ENCODE data around the gene FOXP3. TPM values are rescaled to one million over a fixed set of nuclear protein-coding genes. Genes with fewer than 3 reads are reported as not detected.

FOXP3 gene
- polyA plus RNA-seq, 3 donors: 0.10 TPM; not detected in 2

- Histone ChIP-seq H3K27ac (ENCODE audit: low read depth in 1 of 2, low read length in 2 of 2) (peak within 1 kb of the TSS; percentile 92 to 97), H3K9ac (ENCODE audit: insufficient read depth, low read length, poor library complexity, severe bottlenecking) (peak within 1 kb of the TSS; percentile 84), H3K9me3 (replicated peaks in 1 of 2; ENCODE audit: control insufficient read depth in 1 of 2, insufficient read depth in 1 of 2, low read length in 2 of 2) (no peaks in the 10 kb centered on the region), H3K4me1 (ENCODE audit: control insufficient read depth in 1 of 2, insufficient read depth in 2 of 2, low read length in 2 of 2) (peaks cover 29 to 35% of the 10 kb centered on the region in 2 donors), H2AFZ (ENCODE audit: insufficient read depth, low read depth, low read length, poor library complexity, severe bottlenecking) (peak within 1 kb of the TSS; percentile 83), H3K4me2 (replicated peaks; ENCODE audit: extremely low read depth, low read length, poor library complexity, severe bottlenecking) (peak within 1 kb of the TSS; percentile 70), H3K4me3 (replicated peaks in 1 of 3; ENCODE audit: low read depth in 2 of 3, low read length in 3 of 3) (peak within 1 kb of the TSS; percentile 54 to 79 (median 70)), H3K36me3 (replicated peaks in 1 of 2; ENCODE audit: control insufficient read depth in 1 of 2, insufficient read depth in 2 of 2, low read length in 2 of 2) (no peaks in the 10 kb centered on the region), H3K79me2 (ENCODE audit: insufficient read depth, low read length) (peaks cover 36% of the 10 kb centered on the region), H4K20me1 (ENCODE audit: insufficient read depth, low read length) (no peaks in the 10 kb centered on the region), H3K27me3 (ENCODE audit: control insufficient read depth in 2 of 2, insufficient read depth in 2 of 2, low read length in 2 of 2) (no peaks in the 10 kb centered on the region)
- DNase-seq: peak in 1 of 3 donors; percentile 10
- intact Hi-C loops (cut with micrococcal nuclease): no loop called here
- under 1% methylated on average over 41 of the region's 70 CpGs for WGBS (ENCODE audit: insufficient coverage)
- H3K36me3 Mint-ChIP-seq: peaks cover 0 to 2% of the 10 kb centered on the region in 2 donors
- peak within 1 kb of the TSS; percentile 85 to 99 for H3K4me3 Mint-ChIP-seq
- H3K27ac Mint-ChIP-seq: peak within 1 kb of the TSS; percentile 99 to 100 (median 100)
- no peak for TF ChIP-seq CTCF (IDR thresholded peaks at IDR 0.05)
- peaks cover 0 to 8% (median 3%) of the 10 kb centered on the region in 3 donors for H3K27me3 Mint-ChIP-seq (ENCODE audit: low read depth in 3 of 3)
- H3K9me3 Mint-ChIP-seq: peaks cover 0 to 11% (median 2%) of the 10 kb centered on the region in 7 donors
- peaks cover 34% of the 10 kb centered on the region for H3K4me1 Mint-ChIP-seq
Measured at GRCh38 chrX:49269767-49270248, 5.3 kb upstream of the FOXP3 start, which contains the start of gene PPP1R3F. PPP1R3F (plus strand) TSS chrX:49269793; CDS start chrX:49269870, 77 bp downstream.

GRCh38 chrX:49269010-49269766 is 4.7 kb upstream of the FOXP3 start:
- peak overlapping the region; percentile 92 to 97 for H3K27ac ChIP-seq (ENCODE audit: low read depth in 1 of 2, low read length in 2 of 2)
- peak overlapping the region; percentile 85 to 99 for H3K4me3 Mint-ChIP-seq

More at GRCh38 chrX:49269010-49269766, 4.7 kb upstream of the FOXP3 start:
- Histone ChIP-seq H4K20me1 (ENCODE audit: insufficient read depth, low read length) (no peaks in the 10 kb centered on the region), H3K4me1 (ENCODE audit: control insufficient read depth in 1 of 2, insufficient read depth in 2 of 2, low read length in 2 of 2) (peaks cover 29 to 35% of the 10 kb centered on the region in 2 donors), H3K79me2 (ENCODE audit: insufficient read depth, low read length) (peaks cover 36% of the 10 kb centered on the region), H3K36me3 (replicated peaks in 1 of 2; ENCODE audit: control insufficient read depth in 1 of 2, insufficient read depth in 2 of 2, low read length in 2 of 2) (no peaks in the 10 kb centered on the region), H3K27me3 (ENCODE audit: control insufficient read depth in 2 of 2, insufficient read depth in 2 of 2, low read length in 2 of 2) (no peaks in the 10 kb centered on the region), H3K4me2 (replicated peaks; ENCODE audit: extremely low read depth, low read length, poor library complexity, severe bottlenecking) (peak overlapping the region; percentile 70), H3K9ac (ENCODE audit: insufficient read depth, low read length, poor library complexity, severe bottlenecking) (peak overlapping the region; percentile 84), H2AFZ (ENCODE audit: insufficient read depth, low read depth, low read length, poor library complexity, severe bottlenecking) (peak overlapping the region; percentile 83), H3K9me3 (replicated peaks in 1 of 2; ENCODE audit: control insufficient read depth in 1 of 2, insufficient read depth in 1 of 2, low read length in 2 of 2) (no peaks in the 10 kb centered on the region), H3K4me3 (replicated peaks in 1 of 3; ENCODE audit: low read depth in 2 of 3, low read length in 3 of 3) (peak overlapping the region; percentile 47 to 79 (median 70))
- Mint-ChIP-seq H3K9me3 (peaks cover 0 to 11% (median 2%) of the 10 kb centered on the region in 7 donors), H3K36me3 (no peaks in the 10 kb centered on the region), H3K4me1 (peaks cover 29% of the 10 kb centered on the region), H3K27me3 (ENCODE audit: low read depth in 3 of 3) (peaks cover 0 to 8% (median 0%) of the 10 kb centered on the region in 3 donors), H3K27ac (peak overlapping the region; percentile 99 to 100 (median 100))
- 0% methylated on average over 37 of the region's 45 CpGs for WGBS (ENCODE audit: insufficient coverage)
- intact Hi-C loops (cut with micrococcal nuclease): no loop called here
- peak; percentile 94 to 97 (median 96) for DNase-seq
- no peak for TF ChIP-seq CTCF (IDR thresholded peaks at IDR 0.05)

Data from CD14-positive monocyte (primary cell).